H9 (cell line): Measurements from ENCODE around the gene CHRNG. TPM values are rescaled to one million over a fixed set of nuclear protein-coding genes. Genes with fewer than 3 reads are reported as not detected.

Experiments
- DNase-seq: peaks from one replicate; pipeline ENCODE4 v3.0.0-alpha.2; 2017
- H2AFZ ChIP-seq: one replicate; pipeline ENCODE4 v1.6.1; 2013; ENCODE audit warnings: mild to moderate bottlenecking, low read length, control low read depth, moderate library complexity
- H2AK5ac ChIP-seq: 2 replicates; pipeline ENCODE4 v1.6.1; 2013; ENCODE audit warnings: low read length, control low read depth, mixed read lengths; ENCODE audit not compliant: insufficient read length
- H2BK120ac ChIP-seq: one replicate; pipeline ENCODE4 v1.6.1; 2013; ENCODE audit warnings: low read depth, mild to moderate bottlenecking, low read length, control low read depth, inconsistent platforms; ENCODE audit not compliant: poor library complexity, severe bottlenecking
- H2BK12ac ChIP-seq: 2 replicates; pipeline ENCODE4 v1.6.1; 2013; ENCODE audit warnings: low read length, control low read depth, mixed read lengths, low read depth; ENCODE audit not compliant: insufficient read length
- H2BK15ac ChIP-seq: 2 replicates; pipeline ENCODE4 v1.6.1; 2013; ENCODE audit warnings: low read depth, low read length, control low read depth
- H2BK20ac ChIP-seq: one replicate; pipeline ENCODE4 v1.6.1; 2013; ENCODE audit warnings: low read depth, mild to moderate bottlenecking, low read length, control low read depth, inconsistent platforms; ENCODE audit not compliant: poor library complexity, severe bottlenecking
- H2BK5ac ChIP-seq: 2 replicates; pipeline ENCODE4 v1.6.1; 2013; ENCODE audit warnings: low read length, control low read depth, mixed read lengths; ENCODE audit not compliant: insufficient read length
- H3K14ac ChIP-seq: 2 replicates; pipeline ENCODE4 v1.6.1; 2013; ENCODE audit warnings: low read length, control low read depth; ENCODE audit not compliant: insufficient read depth
- H3K18ac ChIP-seq: 2 replicates; pipeline ENCODE4 v1.6.1; 2013; ENCODE audit warnings: low read depth, mild to moderate bottlenecking, mixed read lengths, low read length, control low read depth; ENCODE audit not compliant: insufficient read length
- H3K23ac ChIP-seq: 2 replicates; pipeline ENCODE4 v1.6.1; 2013; ENCODE audit warnings: low read length, control low read depth, mixed read lengths, low read depth; ENCODE audit not compliant: insufficient read length
- H3K23me2 ChIP-seq: 2 replicates; pipeline ENCODE4 v1.6.1; 2013; ENCODE audit warnings: low read depth, mild to moderate bottlenecking, mixed read lengths, low read length, control low read depth; ENCODE audit not compliant: insufficient read length, poor library complexity, severe bottlenecking
- H3K27ac ChIP-seq: 2 replicates; pipeline ENCODE4 v1.5.1; 2013; ENCODE audit warnings: low read length, control low read depth, mixed read lengths, low read depth; ENCODE audit not compliant: insufficient read length
- H3K27me3 ChIP-seq: 2 replicates; pipeline ENCODE4 v1.6.1; 2013; ENCODE audit warnings: low read length, control low read depth, inconsistent platforms; ENCODE audit not compliant: insufficient read depth
- H3K4ac ChIP-seq: 2 replicates; pipeline ENCODE4 v1.6.1; 2013; ENCODE audit warnings: low read depth, mild to moderate bottlenecking, control low read depth, inconsistent platforms, low read length, moderate library complexity
- H3K4me1 ChIP-seq: 2 replicates; pipeline ENCODE4 v1.6.1; 2013; ENCODE audit warnings: low read length, control low read depth, inconsistent platforms; ENCODE audit not compliant: insufficient read depth
- H3K4me2 ChIP-seq: 2 replicates; pipeline ENCODE4 v1.6.1; 2013; ENCODE audit warnings: low read length, control low read depth, mixed read lengths; ENCODE audit not compliant: insufficient read length, insufficient read depth
- H3K56ac ChIP-seq: 2 replicates; pipeline ENCODE4 v1.6.1; 2013; ENCODE audit warnings: low read depth, mild to moderate bottlenecking, mixed read lengths, low read length, control low read depth; ENCODE audit not compliant: insufficient read length
- H3K79me1 ChIP-seq: 2 replicates; pipeline ENCODE4 v1.6.1; 2013; ENCODE audit warnings: low read depth, mild to moderate bottlenecking, moderate library complexity, low read length, control low read depth, inconsistent platforms; ENCODE audit not compliant: insufficient read depth, poor library complexity, severe bottlenecking
- H3K79me2 ChIP-seq: 2 replicates; pipeline ENCODE4 v1.6.1; 2013; ENCODE audit warnings: low read length, control low read depth, inconsistent platforms; ENCODE audit not compliant: insufficient read depth
- H3K9ac ChIP-seq: 2 replicates; pipeline ENCODE4 v1.6.1; 2013; ENCODE audit warnings: low read length, control low read depth, mixed read lengths; ENCODE audit not compliant: insufficient read length; ENCODE audit errors: extremely low read depth
- H3K9me3 ChIP-seq: one replicate; pipeline ENCODE4 v1.6.1; 2013; ENCODE audit warnings: low read depth, low read length, inconsistent platforms; ENCODE audit not compliant: control insufficient read depth
- H3T11ph ChIP-seq: one replicate; pipeline ENCODE4 v1.6.1; 2013; ENCODE audit warnings: mild to moderate bottlenecking, low read length, control low read depth, inconsistent platforms
- H4K20me1 ChIP-seq: one replicate; pipeline ENCODE4 v1.6.1; 2013; ENCODE audit not compliant: control insufficient read depth, insufficient read length, insufficient read depth
- H4K5ac ChIP-seq: 2 replicates; pipeline ENCODE4 v1.6.1; 2013; ENCODE audit warnings: low read depth, mild to moderate bottlenecking, mixed read lengths, low read length, control low read depth; ENCODE audit not compliant: insufficient read length
- H4K8ac ChIP-seq: replicated peaks from 2 replicates; pipeline ENCODE4 v1.6.1; 2013; ENCODE audit warnings: low read length, control low read depth, mixed read lengths, low read depth; ENCODE audit not compliant: insufficient read length
- H4K91ac ChIP-seq: 2 replicates; pipeline ENCODE4 v1.6.1; 2013; ENCODE audit warnings: low read depth, mild to moderate bottlenecking, moderate library complexity, mixed read lengths, low read length, control low read depth; ENCODE audit not compliant: insufficient read length
- H3K27ac Mint-ChIP-seq, 3 experiments: 2 replicates in 2 of 3; 3 replicates in 1 of 3; pipeline ENCODE4 v1.8.0; 2020 to 2021; ENCODE audit warnings: mixed read lengths in 3 of 3, mild to moderate bottlenecking in 1 of 3, moderate library complexity in 1 of 3
- H3K27me3 Mint-ChIP-seq: 2 replicates; pipeline ENCODE4 v1.8.0; 2021; ENCODE audit warnings: low read depth, mild to moderate bottlenecking, moderate library complexity, mixed read lengths
- H3K36me3 Mint-ChIP-seq, 3 experiments: 2 replicates in 2 of 3; 3 replicates in 1 of 3; pipeline ENCODE4 v1.8.0; 2020 to 2021; ENCODE audit warnings: low read depth in 3 of 3, mixed read lengths in 3 of 3; ENCODE audit not compliant: insufficient read depth in 1 of 3
- H3K4me1 Mint-ChIP-seq, 2 experiments: 2 replicates each; pipeline ENCODE4 v1.8.0; 2020; ENCODE audit warnings: mixed read lengths in 2 of 2
- H3K4me3 Mint-ChIP-seq, 2 experiments: 2 replicates in 1 of 2; 3 replicates in 1 of 2; pipeline ENCODE4 v1.8.0; 2020 to 2021; ENCODE audit warnings: mild to moderate bottlenecking in 2 of 2, mixed read lengths in 2 of 2, moderate library complexity in 1 of 2
- H3K9me3 Mint-ChIP-seq, 2 experiments: 2 replicates in 1 of 2; 3 replicates in 1 of 2; pipeline ENCODE4 v1.8.0; 2020; ENCODE audit warnings: mild to moderate bottlenecking in 2 of 2, mixed read lengths in 2 of 2, moderate library complexity in 1 of 2
- CTCF ChIP-seq: fragments of 200-600 bp; sonication (generic); conservative IDR thresholded peaks from 3 replicates; pipeline ENCODE4 v1.8.0; 2021; ENCODE audit warnings: antibody characterized with exemption, mild to moderate bottlenecking
- WGBS: extraction: QIAGEN DNeasy Blood & Tissue Kit; methylation state at CpG from one replicate; pipeline ENCODE4 v1.1.7; 2013; ENCODE audit warnings: missing lambda C conversion rate, low lambda C conversion rate, mixed read lengths; ENCODE audit not compliant: insufficient read length; ENCODE audit errors: extremely low coverage; 5-methylcytosine and 5-hydroxymethylcytosine counted together
- total RNA-seq: library from RNA; stranded (reverse); gene quantifications from 2 replicates; pipeline ENCODE4 v1.2.1, GENCODE V29; 2021

Gene CHRNG
- total RNA-seq, 1 experiment from 2014 or later = not detected

GRCh38 chr2:232518844-232519243 is 20.6 kb upstream of the CHRNG start:
- Histone ChIP-seq H3K23ac (no peak overlapping the region), H3K79me1 (no peaks in the 10 kb centered on the region), H3K79me2 (no peaks in the 10 kb centered on the region), H3K23me2 (peaks cover 11% of the 10 kb centered on the region), H4K20me1 (no peaks in the 10 kb centered on the region), H3K27ac (no peak overlapping the region), H2BK120ac (no peak overlapping the region), H3K4me2 (no peak overlapping the region), H2BK15ac (no peak overlapping the region), H4K91ac (no peak overlapping the region), H3K14ac (no peak overlapping the region), H2BK20ac (no peak overlapping the region), H3K18ac (no peak overlapping the region), H3T11ph (no peak overlapping the region), H2BK12ac (no peak overlapping the region), H2AK5ac (no peak overlapping the region), H2BK5ac (no peak overlapping the region), H3K4me1 (no peaks in the 10 kb centered on the region), H3K9me3 (no peaks in the 10 kb centered on the region), H3K9ac (no peak overlapping the region), H3K27me3 (peaks cover 15% of the 10 kb centered on the region), H2AFZ (no peak overlapping the region), H4K8ac (no peak overlapping the region), H3K56ac (no peak overlapping the region), H3K4ac (no peak overlapping the region), H4K5ac (no peak overlapping the region)
- DNase-seq = no peak
- H3K4me1 Mint-ChIP-seq = peaks cover 13 to 30% of the 10 kb centered on the region in 2 experiments
- no peak overlapping the region for H3K27ac Mint-ChIP-seq
- peaks cover 0 to 1% (median 0%) of the 10 kb centered on the region in 3 experiments; a peak in 1 of 7 replicates for H3K36me3 Mint-ChIP-seq
- peaks cover 55% of the 10 kb centered on the region for H3K27me3 Mint-ChIP-seq
- no peak for TF ChIP-seq CTCF
- H3K9me3 Mint-ChIP-seq = no peaks in the 10 kb centered on the region; a peak in 1 of 5 replicates
- no CpG with 5 or more reads among the region's 6 CpGs for WGBS
- H3K4me3 Mint-ChIP-seq = no peak overlapping the region
